GM23248 (cell line): Measurements from ENCODE around the gene RAI1. TPM values are rescaled to one million over a fixed set of nuclear protein-coding genes. Genes with fewer than 3 reads are reported as not detected.

Experiments used
- DNase-seq: peaks from one replicate; pipeline ENCODE4 v3.0.0-alpha.2; 2015
- H2AFZ ChIP-seq: fragments of 200-600 bp; sonication (generic); 2 replicates; pipeline ENCODE4 v1.6.1; 2016; ENCODE audit warnings: antibody characterized with exemption
- H3F3A ChIP-seq: fragments of 200-600 bp; sonication (generic); 2 replicates; pipeline ENCODE4 v1.6.1; 2016; ENCODE audit warnings: mild to moderate bottlenecking, antibody characterized with exemption, mixed run types; ENCODE audit not compliant: insufficient read depth
- H3K27ac ChIP-seq: fragments of 200-600 bp; sonication (generic); 2 replicates; pipeline ENCODE4 v1.5.1; 2016; ENCODE audit warnings: mild to moderate bottlenecking
- H3K27me3 ChIP-seq: fragments of 200-600 bp; sonication (generic); replicated peaks from 2 replicates; pipeline ENCODE4 v1.6.1; 2016; ENCODE audit warnings: mild to moderate bottlenecking; ENCODE audit not compliant: insufficient read depth
- H3K36me3 ChIP-seq: fragments of 200-600 bp; sonication (generic); 2 replicates; pipeline ENCODE4 v1.6.1; 2016; ENCODE audit warnings: low read depth, mild to moderate bottlenecking
- H3K4me1 ChIP-seq: fragments of 200-600 bp; sonication (generic); 2 replicates; pipeline ENCODE4 v1.6.1; 2016; ENCODE audit warnings: mild to moderate bottlenecking; ENCODE audit not compliant: insufficient read depth
- H3K4me2 ChIP-seq: fragments of 200-600 bp; sonication (generic); one replicate; pipeline ENCODE4 v1.6.1; 2016; ENCODE audit warnings: mild to moderate bottlenecking; ENCODE audit not compliant: unreplicated experiment
- H3K4me3 ChIP-seq: fragments of 200-600 bp; sonication (generic); 2 replicates; pipeline ENCODE4 v1.5.1; 2016; ENCODE audit warnings: mild to moderate bottlenecking
- H3K79me2 ChIP-seq: fragments of 200-600 bp; sonication (generic); 2 replicates; pipeline ENCODE4 v1.6.1; 2016; ENCODE audit warnings: mild to moderate bottlenecking; ENCODE audit not compliant: insufficient read depth
- H3K9ac ChIP-seq: fragments of 200-600 bp; sonication (generic); 2 replicates; pipeline ENCODE4 v1.6.1; 2016; ENCODE audit warnings: mild to moderate bottlenecking
- H3K9me2 ChIP-seq: fragments of 200-600 bp; sonication (generic); 2 replicates; pipeline ENCODE4 v1.6.1; 2016; ENCODE audit warnings: mixed run types, mild to moderate bottlenecking, moderate library complexity; ENCODE audit not compliant: insufficient read depth
- H3K9me3 ChIP-seq: fragments of 200-600 bp; sonication (generic); one replicate; pipeline ENCODE4 v1.6.1; 2017; ENCODE audit warnings: low read depth
- H4K20me1 ChIP-seq: fragments of 200-600 bp; sonication (generic); 2 replicates; pipeline ENCODE4 v1.6.0; 2016; ENCODE audit not compliant: insufficient read depth
- EZH2 ChIP-seq: fragments of 200-600 bp; sonication (generic); IDR thresholded peaks from 2 replicates; pipeline ENCODE4 v1.6.1; 2018; ENCODE audit warnings: antibody characterized with exemption, mild to moderate bottlenecking; ENCODE audit not compliant: insufficient read depth, poor library complexity, severe bottlenecking
- EZH2phosphoT487 ChIP-seq: fragments of 200-600 bp; sonication (generic); IDR thresholded peaks from 2 replicates; pipeline ENCODE4 v1.6.1; 2018; ENCODE audit warnings: antibody characterized with exemption, moderate library complexity, mild to moderate bottlenecking, low read depth; ENCODE audit not compliant: insufficient read depth
- WGBS, 2 experiments: methylation state at CpG; one replicate each; pipeline ENCODE4 v1.1.6; 2015 to 2017; ENCODE audit warnings: low lambda C conversion rate in 2 of 2, low coverage in 1 of 2; ENCODE audit errors: missing lambda C conversion rate in 2 of 2; 5-methylcytosine and 5-hydroxymethylcytosine counted together
- in situ Hi-C: fragments of 300-500 bp; cut with MboI; formaldehyde crosslinking; loops from 2 replicates; pipeline ENCODE4 v1.15.0; 2020
- polyA plus RNA-seq: library from polyadenylated mRNA; unstranded; fragments of >200 nt; fragmentation: Nextera tagmentation; extraction: Ambion mirVana; gene quantifications from 2 replicates; pipeline ENCODE4 v1.2.1, GENCODE V29; 2016
- total RNA-seq: library from RNA; depleted of rRNA; stranded (reverse); fragments of >200 nt; shearing (Covaris generic); gene quantifications from 2 replicates; pipeline ENCODE4 v1.2.3, GENCODE V29; 2014

The RAI1 gene
- total and polyA plus RNA-seq, 2 experiments from 2014 or later = 5.2 to 9.1 TPM

DNA sequence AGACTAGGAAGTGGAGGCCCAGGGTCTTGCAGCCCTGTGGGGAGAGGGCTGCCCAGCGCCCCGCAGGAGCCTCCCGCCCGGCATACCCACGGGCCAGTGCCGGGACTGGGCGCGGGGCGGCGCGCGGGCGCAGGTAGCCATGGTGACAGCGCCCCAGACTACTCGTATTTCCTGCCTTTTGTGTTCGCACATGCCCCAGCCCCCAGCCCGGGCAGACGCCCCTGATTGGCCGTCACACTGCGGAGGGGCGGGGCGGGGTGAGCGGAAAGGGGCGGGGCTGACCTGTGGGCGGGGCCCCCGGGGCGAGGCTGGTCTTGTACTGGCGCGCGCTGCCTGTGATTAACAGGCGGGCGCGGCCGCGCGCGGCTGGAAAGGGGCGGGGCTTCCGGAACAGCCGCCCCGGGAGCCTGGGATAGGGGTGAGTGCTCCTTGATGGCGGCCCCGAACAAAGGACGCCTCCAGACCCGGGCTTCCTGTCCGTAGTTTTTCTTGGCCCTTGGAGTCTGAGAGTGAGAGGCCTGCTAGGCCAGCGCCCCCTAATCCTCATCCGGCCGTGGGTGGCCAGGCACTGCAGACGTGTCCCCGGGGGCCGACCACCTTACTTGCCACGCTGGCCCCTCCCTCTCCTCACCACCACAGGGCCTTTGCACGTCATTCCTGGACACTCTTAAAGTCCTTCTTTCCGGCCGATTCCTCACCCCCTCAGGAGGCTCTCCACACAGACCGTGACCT, 71.0 kb downstream of the RAI1 start:
- Histone ChIP-seq H3K4me2 (peak overlapping the region; percentile 80), H3K36me3 (no peaks in the 10 kb centered on the region), H3K9me3 (no peaks in the 10 kb centered on the region), H3F3A (peaks cover 4% of the 10 kb centered on the region; the same call in 1 of the 2 replicates), H3K27ac (peak overlapping the region; percentile 74), H3K9me2 (no peaks in the 10 kb centered on the region), H3K4me1 (peaks cover 17% of the 10 kb centered on the region), H3K27me3 (no peaks in the 10 kb centered on the region), H3K9ac (peak overlapping the region; percentile 81), H3K4me3 (peak overlapping the region; percentile 83), H2AFZ (peak overlapping the region; percentile 71), H4K20me1 (no peaks in the 10 kb centered on the region), H3K79me2 (peaks cover 87% of the 10 kb centered on the region)
- WGBS, 2 experiments = 3% methylated on average over 45 to 55 of the region's 57 CpGs
- in situ Hi-C loops = no loop called here
- DNase-seq = peak; percentile 97
- TF ChIP-seq EZH2 (no peak), EZH2phosphoT487 (no peak)

DNA sequence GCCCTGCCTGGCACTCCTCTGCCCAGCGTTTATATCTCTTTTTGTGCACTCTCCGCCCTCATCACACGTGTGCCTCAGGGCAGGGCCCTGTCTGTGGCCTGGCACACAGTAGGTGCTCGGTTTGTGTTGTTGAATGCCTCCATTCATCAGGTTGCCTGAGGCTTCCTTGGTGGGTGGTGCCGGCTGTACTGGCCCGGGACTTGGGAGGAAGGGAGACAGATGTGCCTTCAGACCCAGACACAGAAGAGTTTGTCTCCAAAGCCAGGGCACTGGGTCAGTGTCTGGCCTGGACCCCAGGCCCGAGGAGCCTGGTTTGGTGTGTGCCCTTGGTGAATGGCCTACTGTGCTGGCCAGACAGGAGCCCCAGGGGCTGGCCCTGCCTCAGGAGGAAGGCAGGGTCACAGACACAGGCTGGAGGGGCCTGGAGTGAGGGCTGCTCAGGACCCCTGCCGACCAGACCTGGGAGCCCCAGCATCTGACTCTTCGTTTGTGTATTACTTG, 71.6 kb downstream of the RAI1 start:
- whole genome bisulfite sequencing, 2 experiments = 30 to 31% methylated on average over 9 of the region's 9 CpGs
- H3K27me3 ChIP-seq = no peaks in the 10 kb centered on the region
- no peaks in the 10 kb centered on the region for H4K20me1 ChIP-seq
- no peaks in the 10 kb centered on the region for H3K9me3 ChIP-seq
- peaks cover 4% of the 10 kb centered on the region; the same call in 1 of the 2 replicates for H3F3A ChIP-seq
- H2AFZ ChIP-seq = peak overlapping the region; percentile 58; the same call in 1 of the 2 replicates
- no peaks in the 10 kb centered on the region for H3K9me2 ChIP-seq
- no peak for TF ChIP-seq EZH2
- TF ChIP-seq EZH2phosphoT487 = no peak
- peak overlapping the region; percentile 67 for H3K27ac ChIP-seq
- H3K4me2 ChIP-seq = peak overlapping the region; percentile 66
- peak; percentile 45 for DNase-seq
- peak overlapping the region; percentile 81 for H3K9ac ChIP-seq
- H3K36me3 ChIP-seq = no peaks in the 10 kb centered on the region
- in situ Hi-C loops = no loop called here
- H3K79me2 ChIP-seq = peaks cover 87% of the 10 kb centered on the region
- peak overlapping the region; percentile 83 for H3K4me3 ChIP-seq
- peaks cover 14% of the 10 kb centered on the region; the same call in 1 of the 2 replicates for H3K4me1 ChIP-seq

GRCh38 chr17:17754719-17755686, 73.7 kb downstream of the RAI1 start:
- Histone ChIP-seq H3F3A (peaks cover 4% of the 10 kb centered on the region; the same call in 1 of the 2 replicates), H3K79me2 (peaks cover 87% of the 10 kb centered on the region), H4K20me1 (no peaks in the 10 kb centered on the region), H3K4me1 (peaks cover 14% of the 10 kb centered on the region; the same call in 1 of the 2 replicates), H3K4me3 (no peak overlapping the region), H3K27ac (no peak overlapping the region), H3K9me2 (no peaks in the 10 kb centered on the region), H3K27me3 (no peaks in the 10 kb centered on the region), H3K36me3 (no peaks in the 10 kb centered on the region), H3K4me2 (no peak overlapping the region), H3K9me3 (no peaks in the 10 kb centered on the region), H3K9ac (no peak overlapping the region), H2AFZ (no peak overlapping the region)
- 84 to 88% methylated on average over 11 of the region's 11 CpGs for WGBS, 2 experiments
- in situ Hi-C loops = no loop called here
- DNase-seq = no peak
- TF ChIP-seq EZH2phosphoT487 (no peak), EZH2 (no peak)

DNA sequence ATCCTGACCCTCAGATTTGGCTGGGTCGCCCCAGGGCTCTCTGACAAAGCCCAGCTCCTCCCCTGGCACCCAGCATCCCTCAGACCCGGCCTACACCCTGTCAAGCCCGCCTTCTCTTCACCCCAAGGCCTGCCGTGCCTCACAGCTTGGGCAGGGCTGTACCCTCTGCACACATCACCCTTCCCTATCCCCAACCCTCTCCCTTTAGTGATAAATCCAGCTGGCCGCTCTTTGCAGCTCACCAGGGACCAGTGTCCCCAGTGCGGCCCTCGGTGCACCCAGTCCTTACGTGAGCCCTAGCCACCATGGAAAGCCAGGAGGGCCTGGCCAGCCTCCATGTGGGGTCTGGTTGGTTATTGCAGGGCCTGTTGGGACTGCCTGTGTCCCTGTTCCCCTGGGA, 74.5 kb downstream of the RAI1 start:
- no peaks in the 10 kb centered on the region for H3K27me3 ChIP-seq
- no peak overlapping the region for H3K9ac ChIP-seq
- no peak overlapping the region for H3K27ac ChIP-seq
- H3K9me2 ChIP-seq = no peaks in the 10 kb centered on the region
- TF ChIP-seq EZH2phosphoT487 (no peak), EZH2 (no peak)
- in situ Hi-C loops = no loop called here
- 86 to 87% methylated on average over 8 of the region's 8 CpGs for WGBS, 2 experiments
- no peak overlapping the region for H3K4me3 ChIP-seq
- H4K20me1 ChIP-seq = 0 out of 2 replicates have a peak, but pooled peaks cover 1% of the 10 kb centered on the region
- H3K36me3 ChIP-seq = no peaks in the 10 kb centered on the region
- no peak overlapping the region for H2AFZ ChIP-seq
- no peaks in the 10 kb centered on the region for H3K9me3 ChIP-seq
- H3K79me2 ChIP-seq = peaks cover 87% of the 10 kb centered on the region
- peaks cover 4% of the 10 kb centered on the region; the same call in 1 of the 2 replicates for H3F3A ChIP-seq
- peaks cover 14% of the 10 kb centered on the region; the same call in 1 of the 2 replicates for H3K4me1 ChIP-seq
- DNase-seq = no peak
- no peak overlapping the region for H3K4me2 ChIP-seq
